ENCODE measurements around the gene STAM.

DNA sequence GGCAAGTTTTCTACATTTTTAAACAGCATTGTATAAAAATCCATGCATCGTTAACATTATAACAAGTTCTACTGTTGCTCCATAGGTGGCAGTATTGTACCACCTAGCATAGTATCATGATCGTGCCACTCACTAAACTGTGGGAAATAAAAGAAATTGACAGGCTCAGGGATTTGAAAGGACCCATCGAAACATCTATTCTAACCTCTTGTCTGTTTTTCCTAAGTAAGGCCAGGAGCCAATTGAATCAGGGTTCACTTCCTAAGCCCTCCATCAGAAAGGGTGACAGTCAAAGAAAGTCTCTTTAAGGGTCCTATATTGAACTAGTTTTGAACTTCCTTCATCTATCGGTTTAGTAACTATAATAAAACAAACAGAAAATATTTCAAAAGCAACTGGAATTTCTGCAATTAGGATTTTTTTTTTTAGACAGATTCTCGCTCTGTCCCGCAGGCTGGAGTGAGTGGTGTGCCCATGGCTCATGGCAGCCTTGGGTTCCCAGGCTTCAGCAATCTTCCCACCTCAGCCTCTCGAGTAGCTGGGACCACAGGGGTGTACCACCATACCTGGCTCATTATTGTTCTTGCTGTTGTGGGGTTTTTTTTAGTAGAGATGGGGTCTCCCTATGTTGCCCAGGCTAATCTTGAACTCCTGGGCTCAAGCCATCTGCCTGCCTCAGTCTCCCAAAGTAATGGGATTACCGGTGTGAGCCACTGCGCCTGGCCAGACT lies 36.2 kb upstream of the STAM start:
- TF ChIP-seq POLR2A (IDR thresholded peaks at IDR 0.05; ENCODE audit: low read depth, low read length) (no peak), POLR2AphosphoS5 (IDR thresholded peaks at IDR 0.05; ENCODE audit: low read depth, low read length) (no peak), TAF1 (IDR thresholded peaks at IDR 0.05; ENCODE audit: borderline replicate concordance, low read depth, low read length) (no peak)
